ENCODE data around the gene ANKK1.

- TF ChIP-seq, protein P1, sequence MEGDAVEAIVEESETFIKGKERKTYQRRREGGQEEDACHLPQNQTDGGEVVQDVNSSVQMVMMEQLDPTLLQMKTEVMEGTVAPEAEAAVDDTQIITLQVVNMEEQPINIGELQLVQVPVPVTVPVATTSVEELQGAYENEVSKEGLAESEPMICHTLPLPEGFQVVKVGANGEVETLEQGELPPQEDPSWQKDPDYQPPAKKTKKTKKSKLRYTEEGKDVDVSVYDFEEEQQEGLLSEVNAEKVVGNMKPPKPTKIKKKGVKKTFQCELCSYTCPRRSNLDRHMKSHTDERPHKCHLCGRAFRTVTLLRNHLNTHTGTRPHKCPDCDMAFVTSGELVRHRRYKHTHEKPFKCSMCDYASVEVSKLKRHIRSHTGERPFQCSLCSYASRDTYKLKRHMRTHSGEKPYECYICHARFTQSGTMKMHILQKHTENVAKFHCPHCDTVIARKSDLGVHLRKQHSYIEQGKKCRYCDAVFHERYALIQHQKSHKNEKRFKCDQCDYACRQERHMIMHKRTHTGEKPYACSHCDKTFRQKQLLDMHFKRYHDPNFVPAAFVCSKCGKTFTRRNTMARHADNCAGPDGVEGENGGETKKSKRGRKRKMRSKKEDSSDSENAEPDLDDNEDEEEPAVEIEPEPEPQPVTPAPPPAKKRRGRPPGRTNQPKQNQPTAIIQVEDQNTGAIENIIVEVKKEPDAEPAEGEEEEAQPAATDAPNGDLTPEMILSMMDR (IDR thresholded peaks at IDR 0.05): no peak
- no peak for TF ChIP-seq POLR2A (IDR thresholded peaks at IDR 0.05; ENCODE audit: low read depth)
- no peak for TF ChIP-seq POLR2AphosphoS5 (IDR thresholded peaks at IDR 0.05)
These were observed 15.3 kb upstream of the ANKK1 start for GRCh38 chr11:113372309-113372708.

Data from esophagus muscularis mucosa (tissue), 3 donors.